OCI-LY3 (cell line): ENCODE data around the gene SHISA6.

ENCODE experiments used
- H2AFZ ChIP-seq: fragments of 200-600, 300-600 bp; shearing (Covaris generic); 2 replicates; pipeline ENCODE4 v1.6.0; 2014; ENCODE audit warnings: antibody characterized with exemption, low read depth, low read length
- H3K27ac ChIP-seq: fragments of 200-600, 300-600 bp; sonication (generic); 2 replicates; pipeline ENCODE4 v1.5.1; 2014; ENCODE audit warnings: mild to moderate bottlenecking, low read length, moderate library complexity, mixed read lengths
- H3K27me3 ChIP-seq: fragments of 200-600, 300-600 bp; sonication (generic); 2 replicates; pipeline ENCODE4 v1.6.1; 2014; ENCODE audit warnings: low read depth, low read length, mixed read lengths
- H3K36me3 ChIP-seq: fragments of 200-600, 300-600 bp; sonication (generic); replicated peaks from 2 replicates; pipeline ENCODE3; 2014; ENCODE audit warnings: low read depth, low read length, mixed read lengths
- H3K4me1 ChIP-seq: fragments of 300-600, 200-600 bp; sonication (generic); 2 replicates; pipeline ENCODE4 v1.6.1; 2014; ENCODE audit warnings: low read length, mixed read lengths
- H3K4me2 ChIP-seq: fragments of 200-600, 300-600 bp; sonication (generic); 2 replicates; pipeline ENCODE4 v1.6.1; 2014; ENCODE audit warnings: low read length, mixed read lengths
- H3K4me3 ChIP-seq: fragments of 300-600, 200-600 bp; sonication (generic); 2 replicates; pipeline ENCODE4 v1.5.1; 2014; ENCODE audit warnings: antibody characterized with exemption, mild to moderate bottlenecking, low read length, moderate library complexity
- H3K79me2 ChIP-seq: fragments of 300-600, 200-600 bp; shearing (Covaris generic); 2 replicates; pipeline ENCODE4 v1.6.1; 2014; ENCODE audit warnings: mild to moderate bottlenecking, low read length, mixed read lengths
- H3K9ac ChIP-seq: fragments of 300-600, 200-600 bp; shearing (Covaris generic); 2 replicates; pipeline ENCODE4 v1.6.0; 2014; ENCODE audit warnings: mild to moderate bottlenecking, low read length, moderate library complexity
- H3K9me3 ChIP-seq: fragments of 200-600, 300-600 bp; shearing (Covaris generic); 2 replicates; pipeline ENCODE4 v1.6.1; 2014; ENCODE audit warnings: low read length, mixed read lengths; ENCODE audit not compliant: insufficient read depth
- H4K20me1 ChIP-seq: fragments of 200-600, 300-600 bp; sonication (generic); 2 replicates; pipeline ENCODE4 v1.6.1; 2016; ENCODE audit warnings: low read length, mixed read lengths; ENCODE audit not compliant: insufficient read depth
- EZH2phosphoT487 ChIP-seq: fragments of 200-600 bp; shearing (Covaris generic); IDR thresholded peaks from 2 replicates; pipeline ENCODE4 v1.6.1; 2018; ENCODE audit warnings: antibody characterized with exemption, mixed run types, low read depth
- TF ChIP-seq, protein P1 (sequence below): fragments of 200-600, 300-600 bp; sonication (generic); IDR thresholded peaks from 2 replicates; pipeline ENCODE4 v1.5.1; 2014; ENCODE audit warnings: antibody characterized with exemption, low read length, low read depth

Gene SHISA6

DNA sequence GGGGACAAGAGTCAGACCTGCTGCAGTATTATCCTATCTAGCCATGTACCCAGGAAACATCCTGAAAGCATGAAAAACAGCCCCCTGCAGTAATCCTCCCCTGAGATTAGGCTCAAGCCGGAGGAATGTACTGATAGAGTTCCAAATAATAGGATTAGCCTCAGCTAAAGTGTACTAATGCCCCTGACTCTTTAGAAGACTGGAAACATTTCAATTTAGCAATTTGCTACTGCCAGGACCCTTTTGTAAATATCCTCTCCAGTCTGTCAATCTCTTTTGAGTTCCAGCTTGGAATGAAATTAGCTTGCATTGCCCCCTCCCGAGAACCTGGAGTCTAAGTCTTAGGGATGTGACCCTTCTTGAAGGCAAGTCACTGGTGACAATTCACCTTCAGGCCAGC lies 246.5 kb downstream of the SHISA6 start:
- no peaks in the 10 kb centered on the region for H3K27me3 ChIP-seq
- H3K79me2 ChIP-seq, result no peaks in the 10 kb centered on the region
- no peaks in the 10 kb centered on the region for H3K36me3 ChIP-seq
- no peak overlapping the region for H3K4me3 ChIP-seq
- H3K4me1 ChIP-seq, result no peaks in the 10 kb centered on the region
- no peak for TF ChIP-seq EZH2phosphoT487
- TF ChIP-seq, protein P1, sequence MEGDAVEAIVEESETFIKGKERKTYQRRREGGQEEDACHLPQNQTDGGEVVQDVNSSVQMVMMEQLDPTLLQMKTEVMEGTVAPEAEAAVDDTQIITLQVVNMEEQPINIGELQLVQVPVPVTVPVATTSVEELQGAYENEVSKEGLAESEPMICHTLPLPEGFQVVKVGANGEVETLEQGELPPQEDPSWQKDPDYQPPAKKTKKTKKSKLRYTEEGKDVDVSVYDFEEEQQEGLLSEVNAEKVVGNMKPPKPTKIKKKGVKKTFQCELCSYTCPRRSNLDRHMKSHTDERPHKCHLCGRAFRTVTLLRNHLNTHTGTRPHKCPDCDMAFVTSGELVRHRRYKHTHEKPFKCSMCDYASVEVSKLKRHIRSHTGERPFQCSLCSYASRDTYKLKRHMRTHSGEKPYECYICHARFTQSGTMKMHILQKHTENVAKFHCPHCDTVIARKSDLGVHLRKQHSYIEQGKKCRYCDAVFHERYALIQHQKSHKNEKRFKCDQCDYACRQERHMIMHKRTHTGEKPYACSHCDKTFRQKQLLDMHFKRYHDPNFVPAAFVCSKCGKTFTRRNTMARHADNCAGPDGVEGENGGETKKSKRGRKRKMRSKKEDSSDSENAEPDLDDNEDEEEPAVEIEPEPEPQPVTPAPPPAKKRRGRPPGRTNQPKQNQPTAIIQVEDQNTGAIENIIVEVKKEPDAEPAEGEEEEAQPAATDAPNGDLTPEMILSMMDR, result no peak
- H2AFZ ChIP-seq, result no peak overlapping the region
- no peak overlapping the region for H3K9ac ChIP-seq
- H3K9me3 ChIP-seq, result no peaks in the 10 kb centered on the region
- H3K4me2 ChIP-seq, result no peak overlapping the region
- no peaks in the 10 kb centered on the region for H4K20me1 ChIP-seq
- no peak overlapping the region for H3K27ac ChIP-seq

GRCh38 chr17:11488407-11488806 lies 247.4 kb downstream of the SHISA6 start:
- TF ChIP-seq EZH2phosphoT487, result no peak
- TF ChIP-seq, protein P1, result no peak
- H3K79me2 ChIP-seq, result no peaks in the 10 kb centered on the region
- H3K27ac ChIP-seq, result no peak overlapping the region
- no peak overlapping the region for H2AFZ ChIP-seq
- H4K20me1 ChIP-seq, result no peaks in the 10 kb centered on the region
- no peaks in the 10 kb centered on the region for H3K4me1 ChIP-seq
- H3K4me2 ChIP-seq, result no peak overlapping the region
- H3K9me3 ChIP-seq, result no peaks in the 10 kb centered on the region
- no peaks in the 10 kb centered on the region for H3K36me3 ChIP-seq
- no peak overlapping the region for H3K9ac ChIP-seq
- H3K4me3 ChIP-seq, result no peak overlapping the region
- H3K27me3 ChIP-seq, result no peaks in the 10 kb centered on the region

GRCh38 chr17:11490171-11490755 lies 249.2 kb downstream of the SHISA6 start:
- Histone ChIP-seq H3K27ac (no peak overlapping the region), H3K9ac (no peak overlapping the region), H3K27me3 (no peaks in the 10 kb centered on the region), H3K4me2 (no peak overlapping the region), H2AFZ (no peak overlapping the region), H4K20me1 (no peaks in the 10 kb centered on the region), H3K79me2 (no peaks in the 10 kb centered on the region), H3K4me3 (no peak overlapping the region), H3K4me1 (no peaks in the 10 kb centered on the region), H3K9me3 (no peaks in the 10 kb centered on the region), H3K36me3 (no peaks in the 10 kb centered on the region)
- TF ChIP-seq EZH2phosphoT487, result no peak
- TF ChIP-seq, protein P1, result no peak

DNA sequence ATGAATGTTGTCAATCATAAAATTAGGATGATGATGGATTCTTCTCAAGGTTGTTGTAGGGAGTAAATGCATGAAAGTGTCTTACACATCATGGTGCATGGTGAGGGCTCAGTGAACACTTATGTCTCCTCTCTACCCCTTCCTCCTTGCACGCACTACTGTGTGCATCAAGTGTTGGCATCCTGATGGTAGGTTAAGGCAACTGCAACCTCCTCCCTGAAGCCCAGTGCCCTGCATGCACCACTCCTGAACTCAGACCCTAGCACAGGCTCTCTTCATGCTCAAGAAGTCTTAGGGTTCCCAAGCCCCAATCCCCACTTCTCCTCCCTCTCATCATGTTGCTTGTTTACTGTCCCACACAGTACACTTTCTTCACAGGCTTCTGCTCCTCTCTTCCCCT lies 251.5 kb downstream of the SHISA6 start:
- no peak overlapping the region for H3K4me3 ChIP-seq
- H3K4me1 ChIP-seq, result no peaks in the 10 kb centered on the region
- no peaks in the 10 kb centered on the region for H3K36me3 ChIP-seq
- H3K9ac ChIP-seq, result no peak overlapping the region
- TF ChIP-seq, protein P1, result no peak
- no peak for TF ChIP-seq EZH2phosphoT487
- H3K27ac ChIP-seq, result no peak overlapping the region
- no peak overlapping the region for H2AFZ ChIP-seq
- H3K9me3 ChIP-seq, result no peaks in the 10 kb centered on the region
- no peaks in the 10 kb centered on the region for H3K79me2 ChIP-seq
- H4K20me1 ChIP-seq, result no peaks in the 10 kb centered on the region
- no peak overlapping the region for H3K4me2 ChIP-seq
- H3K27me3 ChIP-seq, result no peaks in the 10 kb centered on the region
